ENCODE measurements around the gene TMED10.
A peak's percentile ranks its signal among the peaks of the same experiment; 100 is the strongest.

The TMED10 gene

GRCh38 chr14:75126121-75126544, 50.3 kb downstream of the TMED10 start:
- DNase-seq = no peak

GRCh38 chr14:75125617-75126016, 50.8 kb downstream of the TMED10 start:
- DNase-seq = no peak

GRCh38 chr14:75123991-75124390, 52.4 kb downstream of the TMED10 start:
- DNase-seq = no peak

GRCh38 chr14:75121552-75121951, 54.9 kb downstream of the TMED10 start:
- no peak for DNase-seq

GRCh38 chr14:75120541-75121291, 55.7 kb downstream of the TMED10 start:
- no peak for DNase-seq

GRCh38 chr14:75119056-75119455, 57.4 kb downstream of the TMED10 start:
- DNase-seq = no peak

- DNase-seq = no peak
These were observed 62.4 kb downstream of the TMED10 start for GRCh38 chr14:75113932-75114539.

- DNase-seq = no peak
These were observed 66.5 kb downstream of the TMED10 start for GRCh38 chr14:75109877-75110276.

GRCh38 chr14:75107186-75107585, 69.2 kb downstream of the TMED10 start:
- no peak for DNase-seq

GRCh38 chr14:75101491-75101890, 74.9 kb downstream of the TMED10 start:
- DNase-seq = no peak

GRCh38 chr14:75098682-75099081, 77.7 kb downstream of the TMED10 start:
- DNase-seq = no peak

GRCh38 chr14:75098212-75098611, 78.2 kb downstream of the TMED10 start:
- no peak for DNase-seq

GRCh38 chr14:75096959-75097358, 79.5 kb downstream of the TMED10 start:
- DNase-seq = no peak

- DNase-seq = no peak
These were observed 80.7 kb downstream of the TMED10 start for GRCh38 chr14:75095690-75096089.

GRCh38 chr14:75094896-75095295, 81.5 kb downstream of the TMED10 start:
- no peak for DNase-seq

GRCh38 chr14:75092698-75093097, 83.7 kb downstream of the TMED10 start:
- no peak for DNase-seq

- no peak for DNase-seq
These were observed 85.2 kb downstream of the TMED10 start for GRCh38 chr14:75091251-75091650.

GRCh38 chr14:75090353-75090752, 86.1 kb downstream of the TMED10 start:
- DNase-seq = no peak

- peak; percentile 61 for DNase-seq
These were observed 87.6 kb downstream of the TMED10 start for GRCh38 chr14:75088566-75089373.

GRCh38 chr14:75088153-75088552, 88.3 kb downstream of the TMED10 start:
- no peak for DNase-seq

GRCh38 chr14:75084513-75084912, 91.9 kb downstream of the TMED10 start:
- DNase-seq = no peak

- no peak for DNase-seq
These were observed 93.1 kb downstream of the TMED10 start for GRCh38 chr14:75083271-75083670.

- peak; percentile 26 for DNase-seq
These were observed 94.7 kb downstream of the TMED10 start for GRCh38 chr14:75081660-75082229.

Measured in right hindlimb (tissue), 1 donor.